Stimulated activated CD8-positive, alpha-beta memory T cell treated with anti-CD3 and anti-CD28 coated beads, Interleukin-15, amount 100 ng/mL, for 24 hours (primary cell): ENCODE results near the gene PRF1.

ENCODE experiments used
- DNase-seq: peaks from one replicate; pipeline ENCODE4 v3.0.0-alpha.2; 2020; ENCODE audit warnings: low read depth

PRF1 gene

DNA sequence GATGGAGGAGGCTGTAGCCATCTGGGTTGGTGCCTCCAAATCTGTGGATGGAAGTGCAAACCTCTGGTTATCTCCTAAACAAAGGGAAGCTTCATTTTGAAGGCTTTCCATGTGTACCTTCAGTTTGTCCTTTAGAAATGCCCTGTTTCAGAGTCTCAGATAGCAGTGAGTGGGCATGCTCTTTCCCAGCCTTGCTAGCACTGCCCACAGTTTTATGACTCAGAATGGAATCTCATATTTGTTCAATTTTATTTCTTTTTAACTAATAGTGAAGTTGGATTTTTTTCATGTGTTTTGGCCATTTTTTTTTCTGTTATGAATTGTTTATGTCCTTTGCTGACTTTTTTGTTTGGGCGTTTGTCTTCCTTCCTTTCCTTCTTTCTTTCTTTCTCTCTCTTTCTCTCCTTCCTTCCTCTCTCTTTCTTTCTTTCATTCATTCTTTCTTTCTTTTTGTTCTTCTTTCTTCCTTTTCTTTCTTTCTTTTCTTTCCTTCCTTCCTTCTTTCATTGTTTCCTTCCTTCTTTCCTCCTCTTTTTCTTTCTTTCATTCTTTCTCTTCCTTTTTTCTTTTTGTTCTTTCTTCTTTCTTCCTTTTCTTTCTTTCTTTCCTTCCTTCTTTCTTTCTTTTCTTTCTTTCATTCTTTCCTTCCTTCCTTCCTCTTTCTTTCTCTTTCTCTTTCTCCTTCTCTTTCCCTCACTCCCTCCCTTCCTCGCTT lies 25.6 kb downstream of the PRF1 start:
- no peak for DNase-seq

DNA sequence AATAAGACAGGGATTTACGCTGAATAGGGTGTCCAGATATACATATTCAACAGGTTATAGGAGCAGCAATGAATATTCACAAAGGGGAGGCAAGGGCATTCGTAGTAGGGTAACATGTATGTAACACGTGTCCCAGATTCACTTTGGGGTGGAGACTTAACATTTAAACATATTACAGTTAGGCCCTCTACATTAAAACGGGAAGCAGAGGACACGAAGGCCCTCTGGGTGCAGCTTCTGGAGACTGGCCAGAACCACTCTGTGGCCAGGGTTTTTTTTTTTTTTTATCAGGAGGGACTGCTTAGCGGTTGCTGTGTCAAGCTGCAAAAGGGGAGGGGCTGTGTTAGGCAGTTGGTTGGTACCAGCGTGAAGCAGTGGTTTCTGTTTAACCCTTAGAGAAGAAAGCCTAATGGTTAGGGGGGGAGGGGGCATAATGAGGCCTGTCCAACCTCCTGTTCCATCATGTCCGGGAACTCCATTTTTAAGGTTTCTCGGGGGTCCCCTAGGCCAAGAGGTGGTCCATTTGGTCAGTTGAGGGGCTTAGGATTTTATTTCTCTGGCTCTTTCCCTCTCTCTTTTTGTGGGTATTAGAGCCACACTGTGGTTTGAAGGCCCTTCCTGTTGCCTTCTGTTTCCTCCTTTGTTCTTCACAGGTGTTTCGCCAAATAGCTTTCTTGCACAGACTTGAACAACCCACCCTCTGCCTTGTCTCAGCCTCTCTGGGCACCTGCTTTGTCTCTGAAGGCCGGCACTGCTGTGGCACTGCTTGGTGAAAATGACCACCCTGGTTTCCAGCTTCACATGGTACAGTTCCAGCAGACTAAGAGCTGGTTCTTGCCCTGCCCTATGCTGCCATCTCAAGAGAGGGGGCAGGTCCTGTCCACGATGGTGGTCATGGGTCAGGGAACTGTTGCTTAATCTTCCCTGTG lies 26.4 kb downstream of the PRF1 start:
- no peak for DNase-seq

DNA sequence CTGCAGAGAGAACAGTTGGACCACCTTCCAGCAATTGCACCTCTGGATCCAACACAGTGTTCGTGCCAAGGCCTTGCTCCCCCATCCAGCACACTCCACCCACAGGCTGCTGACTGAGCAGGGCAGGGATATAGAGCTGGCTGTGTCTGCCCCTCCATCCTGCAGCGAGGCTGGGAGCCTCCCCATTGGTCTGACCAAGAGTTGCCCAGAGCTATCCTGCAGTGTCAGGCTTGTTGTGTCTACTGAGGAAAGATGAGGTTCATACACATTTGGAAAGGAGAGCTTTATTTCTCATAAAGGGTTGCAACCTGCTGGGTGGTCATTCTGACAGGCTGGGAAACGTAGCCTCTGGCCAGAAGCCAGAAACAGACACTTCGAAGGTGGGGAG lies 27.1 kb downstream of the PRF1 start:
- no peak for DNase-seq

DNA sequence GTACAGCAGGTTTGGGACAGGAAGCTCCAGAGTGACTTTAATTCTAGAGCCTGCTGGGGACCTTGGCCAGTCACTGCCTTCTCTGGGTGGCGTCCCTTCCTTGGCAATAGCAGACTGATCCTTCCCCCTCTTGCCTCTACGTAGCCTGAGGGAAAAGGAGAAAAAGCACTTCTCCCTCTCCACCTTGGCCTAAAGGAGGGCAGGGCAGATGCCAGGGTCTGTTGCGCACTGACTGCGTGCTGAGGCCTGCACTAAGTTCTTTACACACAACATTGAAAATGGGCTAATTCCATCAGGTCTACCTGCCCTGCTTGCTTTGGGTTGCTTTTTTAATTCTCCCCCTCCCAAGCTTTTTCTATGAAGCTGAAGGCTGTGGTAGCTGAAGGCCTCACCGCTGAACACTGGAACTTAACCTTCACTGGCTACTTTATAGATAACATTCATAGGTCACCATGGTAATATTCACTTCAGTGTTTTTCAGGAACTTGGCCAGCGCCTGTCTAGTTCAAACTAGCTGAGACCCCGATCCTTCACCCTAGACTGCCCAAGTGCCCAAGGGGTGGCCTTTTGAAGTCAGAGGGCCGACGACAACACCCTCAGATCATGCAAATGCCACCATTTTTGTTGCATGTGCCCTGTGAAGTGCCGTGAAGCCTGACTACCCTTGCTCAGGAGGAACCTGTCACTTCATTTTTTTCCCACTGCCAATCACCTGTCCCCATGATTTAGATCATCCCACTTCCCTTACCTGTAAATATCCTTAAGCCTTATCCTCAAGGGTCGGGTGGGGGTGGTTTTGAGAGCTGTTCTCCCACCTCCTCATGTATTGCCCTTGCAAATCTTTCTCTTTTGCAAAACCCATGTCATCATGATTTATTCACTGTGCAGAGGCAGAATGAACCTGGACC lies 28.7 kb downstream of the PRF1 start:
- no peak for DNase-seq

DNA sequence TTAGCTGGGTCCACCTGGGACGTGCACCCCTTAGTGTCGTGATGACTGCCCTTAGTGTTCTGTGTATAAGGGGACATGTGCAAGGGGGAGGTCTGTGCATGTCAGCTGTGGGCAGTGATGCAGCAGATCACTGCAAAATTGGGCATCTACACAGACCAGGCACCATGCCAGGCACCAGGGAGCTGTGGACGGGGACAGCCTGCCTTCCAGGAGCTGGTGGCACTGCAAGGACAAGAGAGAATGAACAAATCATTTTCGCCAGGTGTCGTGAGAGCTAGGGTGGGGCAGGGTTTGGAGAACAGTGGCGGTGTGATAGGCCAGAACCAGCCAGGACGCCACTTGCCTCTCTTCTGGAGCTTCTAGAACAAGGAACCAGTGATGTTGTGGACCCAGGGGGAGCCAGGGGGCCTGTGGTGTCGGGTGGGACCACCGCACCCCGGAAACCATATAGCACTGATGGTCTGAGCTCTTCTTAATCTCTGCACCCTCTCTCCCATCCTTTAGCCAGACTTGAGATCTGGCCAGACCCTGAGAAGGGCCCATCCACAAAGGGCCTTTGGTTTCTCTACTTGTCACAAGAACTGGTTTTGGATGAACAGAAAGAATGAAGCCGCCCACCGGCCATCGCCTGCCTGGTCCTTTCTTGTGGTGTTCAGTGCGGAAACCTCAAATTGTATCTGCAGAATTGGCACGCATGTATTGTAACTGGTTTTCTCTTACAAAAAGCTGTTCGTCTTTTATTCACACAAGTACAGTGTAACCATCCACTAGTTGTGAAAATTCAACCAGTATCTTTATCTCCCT lies 30.7 kb downstream of the PRF1 start:
- DNase-seq, result no peak

DNA sequence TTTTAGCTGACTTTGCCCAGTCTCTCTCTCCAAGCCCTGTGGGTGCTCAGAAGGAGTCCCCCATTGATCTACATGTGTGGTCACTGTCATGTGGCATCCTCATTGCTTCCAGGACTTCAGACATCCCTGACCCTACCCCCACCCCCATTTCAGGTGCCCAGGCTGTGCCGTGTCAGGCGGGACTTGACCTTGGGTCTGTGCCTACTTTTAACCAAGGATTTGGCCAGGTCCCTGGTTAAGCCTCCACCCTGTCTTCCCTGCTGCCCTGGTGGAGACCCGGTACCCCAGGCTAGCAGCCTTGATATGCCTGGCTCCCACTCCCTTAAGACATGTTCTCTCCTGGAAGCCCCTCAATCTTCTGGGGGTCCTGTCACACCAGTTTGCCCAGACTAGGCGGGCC lies 31.3 kb downstream of the PRF1 start:
- DNase-seq, result no peak

DNA sequence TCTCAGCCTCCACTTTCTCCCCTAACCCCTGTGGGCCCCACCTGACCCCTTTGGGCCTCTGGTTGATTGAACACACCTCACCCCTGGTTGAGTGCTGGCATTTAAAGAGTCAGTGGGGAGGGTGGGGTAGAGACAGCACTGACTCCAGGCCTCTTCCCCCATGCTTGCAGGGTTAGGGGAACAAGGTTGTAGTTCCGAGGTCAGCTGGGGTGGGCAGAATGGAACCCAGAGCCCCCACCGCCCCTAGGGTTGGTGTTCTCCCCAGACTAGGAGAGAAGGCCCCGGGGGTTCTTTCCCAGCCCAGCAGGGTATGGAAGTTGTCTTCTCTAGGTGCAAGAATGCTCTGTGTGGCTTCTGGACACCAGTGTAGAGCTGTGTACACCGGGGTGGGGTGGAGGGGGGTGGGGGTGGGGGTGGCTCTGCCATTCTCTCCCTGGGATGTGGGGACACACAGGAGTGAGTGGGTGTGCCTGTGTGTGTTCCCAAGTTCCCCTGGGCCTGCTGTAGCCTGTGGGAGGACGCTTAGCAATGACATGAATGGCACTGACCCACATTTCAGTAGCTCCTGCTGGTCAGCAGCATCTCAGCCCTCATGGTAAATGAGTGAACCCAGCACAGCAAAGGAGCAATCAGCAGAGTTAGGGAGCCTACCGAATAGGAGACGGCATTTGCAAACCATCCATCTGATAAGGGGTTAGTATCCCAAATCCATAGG lies 33.6 kb downstream of the PRF1 start:
- DNase-seq, result no peak

DNA sequence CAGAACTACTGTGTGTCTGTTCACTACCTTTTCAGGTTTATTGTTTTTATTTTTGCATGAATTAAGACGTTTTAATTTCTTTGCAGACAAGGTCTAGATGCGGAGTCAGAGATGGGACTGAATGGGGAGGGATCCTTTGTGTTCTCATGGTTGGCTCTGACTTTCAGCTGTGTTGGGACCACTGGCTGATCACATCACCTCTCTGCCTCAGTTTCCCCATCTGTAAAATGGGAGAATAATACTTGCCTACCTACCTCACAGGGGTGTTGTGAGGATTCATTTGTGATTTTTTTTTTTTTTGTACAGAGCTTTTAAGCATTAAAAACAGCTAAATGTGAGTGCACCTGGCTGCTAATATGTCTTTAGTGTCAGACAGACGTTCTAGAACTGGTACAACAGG lies 34.4 kb downstream of the PRF1 start:
- DNase-seq, result no peak

DNA sequence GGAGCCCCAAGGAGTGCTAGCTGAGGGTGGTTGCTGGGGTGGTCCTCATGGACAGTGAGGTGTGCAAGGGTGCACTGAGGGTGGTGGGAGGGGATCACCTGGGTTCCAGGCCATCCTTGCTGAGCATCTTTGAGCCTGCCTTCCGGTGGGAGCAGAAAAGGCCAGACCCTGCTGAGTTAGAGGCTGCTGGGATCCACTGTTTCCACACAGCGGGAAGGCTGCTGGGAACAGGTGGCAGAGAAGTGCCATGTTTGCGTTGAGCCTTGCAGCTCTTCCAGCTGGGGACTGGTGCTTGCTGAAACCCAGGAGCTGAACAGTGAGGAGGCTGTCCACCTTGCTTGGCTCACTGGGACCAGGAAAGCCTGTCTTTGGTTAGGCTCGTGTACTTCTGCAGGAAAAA lies 34.9 kb downstream of the PRF1 start:
- no peak for DNase-seq

DNA sequence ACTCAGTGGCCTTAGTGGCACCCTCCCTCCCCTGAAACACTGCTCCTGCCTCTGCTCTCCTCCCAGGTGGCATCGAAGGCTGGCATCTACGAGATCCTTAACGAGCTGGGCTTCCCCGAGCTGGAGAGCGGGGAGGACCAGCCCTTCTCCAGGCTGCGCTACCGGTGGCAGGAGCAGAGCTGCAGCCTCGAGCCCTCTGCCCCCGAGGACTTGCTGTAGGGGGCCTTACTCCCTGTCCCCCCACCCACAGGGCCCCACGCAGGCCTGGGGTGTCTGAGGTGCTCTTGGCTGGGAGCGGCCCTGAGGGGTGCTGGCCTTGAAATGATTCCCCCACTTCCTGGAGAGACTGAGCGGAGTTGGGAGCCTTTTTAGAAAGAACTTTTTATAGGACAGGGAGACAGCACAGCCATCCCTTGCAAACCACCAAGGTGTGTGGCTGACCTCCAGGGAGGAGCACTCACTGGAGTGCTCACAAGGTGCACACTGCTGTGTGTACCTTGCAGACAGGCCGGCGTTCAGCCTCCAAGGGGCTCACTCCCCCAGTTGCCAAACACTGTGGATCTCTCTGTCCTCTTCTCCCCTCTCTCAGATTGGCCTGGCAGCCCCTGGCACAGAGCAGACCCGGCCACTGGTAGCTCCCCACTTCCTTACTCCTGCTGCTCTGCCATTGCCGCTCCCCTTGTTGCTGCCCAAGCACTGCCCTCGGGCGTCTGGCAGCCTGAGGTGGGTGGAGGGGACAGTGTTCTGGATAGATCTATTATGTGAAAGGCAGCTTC lies 35.8 kb downstream of the PRF1 start:
- no peak for DNase-seq

DNA sequence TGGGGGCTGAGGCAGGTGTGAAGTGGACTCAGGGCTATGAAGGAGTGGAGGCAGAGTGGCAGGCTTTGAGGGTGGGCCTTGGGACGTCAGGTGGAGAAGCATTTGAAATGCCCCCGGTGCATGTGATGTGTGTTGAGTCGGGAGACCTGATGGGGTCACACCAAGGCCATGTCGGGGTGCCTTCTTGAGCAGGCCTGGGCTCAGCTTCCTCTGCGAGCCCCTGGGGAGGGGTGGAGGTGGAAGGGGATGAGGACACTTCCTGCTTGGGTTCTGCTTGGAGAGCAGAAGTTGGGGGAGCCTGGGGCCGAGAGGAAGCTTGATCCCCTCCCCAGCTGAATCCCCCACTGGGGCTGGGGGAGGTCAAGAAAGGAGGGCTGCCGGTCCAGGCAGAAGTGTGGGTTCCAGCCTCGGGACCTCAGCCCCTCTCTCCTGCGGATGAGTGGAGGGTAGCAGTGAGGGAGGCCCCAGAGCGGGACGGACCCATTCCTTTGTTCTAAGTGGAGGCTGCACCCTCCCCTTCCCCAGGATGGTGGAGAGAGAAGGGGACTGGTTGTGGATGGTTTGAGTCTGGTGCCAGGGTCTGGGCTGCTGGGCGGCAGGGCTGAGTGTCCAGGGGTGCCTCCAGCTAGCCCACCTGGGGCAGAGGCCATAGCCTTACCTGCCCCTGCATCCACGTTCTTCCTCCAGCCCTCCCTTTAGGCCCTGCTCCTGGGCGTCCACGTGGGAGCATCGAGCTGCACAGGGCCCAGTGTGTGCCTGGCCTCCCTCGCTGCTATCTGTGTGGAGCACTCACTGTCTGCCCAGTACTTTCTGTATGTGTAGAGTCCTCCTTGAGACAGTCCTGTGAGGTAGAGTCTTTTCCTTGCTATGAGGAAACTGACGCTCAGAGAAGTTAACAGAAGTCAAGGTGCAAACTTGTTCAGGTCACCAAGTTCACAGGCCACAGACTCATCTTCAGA lies 36.7 kb downstream of the PRF1 start:
- no peak for DNase-seq

DNA sequence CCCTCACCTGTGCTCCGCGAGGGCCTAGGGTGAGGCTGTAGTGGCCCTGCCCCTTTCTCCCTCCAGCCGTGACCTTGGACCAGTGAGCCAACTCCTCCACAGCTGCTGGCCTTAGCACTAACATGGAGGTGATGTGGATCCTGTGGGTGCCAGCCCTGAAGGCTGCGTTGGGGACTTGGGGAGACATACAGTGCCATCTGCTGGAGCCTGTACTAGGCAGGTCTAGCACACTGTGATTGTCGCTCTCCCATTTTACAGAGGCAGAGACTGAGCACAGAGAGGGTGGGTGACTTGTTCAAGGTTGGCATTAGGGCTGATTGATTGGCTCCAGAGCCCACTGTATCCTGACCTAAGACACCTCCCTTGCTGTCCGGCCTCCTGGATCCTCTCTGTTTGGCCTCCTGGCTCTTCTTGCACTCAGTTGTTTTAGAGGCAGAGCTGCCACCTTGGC lies 37.6 kb downstream of the PRF1 start:
- DNase-seq, result no peak

DNA sequence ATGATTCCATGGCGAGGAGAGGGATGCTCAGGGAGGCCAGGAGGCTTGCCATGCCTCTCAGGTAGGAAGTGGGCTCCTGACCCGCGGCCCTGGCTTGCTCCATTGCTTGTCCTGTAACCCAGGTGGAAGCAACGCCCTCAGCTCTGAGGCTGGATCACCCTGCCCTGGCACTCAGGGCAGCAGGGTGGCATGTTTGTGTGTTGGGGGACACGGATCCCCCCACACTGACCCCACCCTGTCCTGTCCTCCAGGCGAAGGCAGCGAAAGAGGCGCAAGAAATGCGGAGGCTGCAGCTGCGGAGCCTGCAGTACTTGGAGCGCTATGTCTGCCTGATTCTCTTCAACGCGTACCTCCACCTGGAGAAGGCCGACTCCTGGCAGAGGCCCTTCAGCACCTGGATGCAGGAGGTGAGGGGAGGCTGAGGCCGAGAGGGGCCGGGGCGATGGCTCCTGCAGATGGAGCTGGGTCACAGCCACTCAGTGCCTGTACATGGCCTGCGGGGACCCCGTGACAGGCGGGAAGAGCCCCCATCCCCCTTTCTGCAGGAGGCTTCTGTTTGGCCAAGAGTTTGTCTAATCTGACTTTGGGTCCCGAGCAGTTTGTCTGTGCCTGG lies 38.3 kb downstream of the PRF1 start:
- DNase-seq, result no peak

DNA sequence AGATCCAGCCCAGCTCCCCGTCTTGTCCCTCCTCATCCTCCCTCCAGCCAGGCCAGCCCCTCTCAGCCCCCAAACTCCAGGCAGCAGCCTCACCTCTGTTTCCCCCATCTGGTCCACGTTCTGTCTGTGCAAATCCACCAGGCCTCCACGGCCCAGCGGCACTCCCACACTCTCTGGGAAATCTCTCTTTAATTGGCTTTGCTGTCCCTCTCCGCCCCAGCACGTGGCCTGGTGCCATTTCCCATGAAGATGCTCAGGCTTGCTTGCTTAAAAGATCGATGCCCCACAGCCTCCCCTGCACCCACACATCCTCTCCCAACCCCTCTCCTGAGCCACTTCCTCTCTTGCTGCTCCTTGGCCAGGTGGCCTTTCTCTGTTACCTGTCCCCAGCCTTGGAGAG lies 39.3 kb downstream of the PRF1 start:
- DNase-seq, result no peak

DNA sequence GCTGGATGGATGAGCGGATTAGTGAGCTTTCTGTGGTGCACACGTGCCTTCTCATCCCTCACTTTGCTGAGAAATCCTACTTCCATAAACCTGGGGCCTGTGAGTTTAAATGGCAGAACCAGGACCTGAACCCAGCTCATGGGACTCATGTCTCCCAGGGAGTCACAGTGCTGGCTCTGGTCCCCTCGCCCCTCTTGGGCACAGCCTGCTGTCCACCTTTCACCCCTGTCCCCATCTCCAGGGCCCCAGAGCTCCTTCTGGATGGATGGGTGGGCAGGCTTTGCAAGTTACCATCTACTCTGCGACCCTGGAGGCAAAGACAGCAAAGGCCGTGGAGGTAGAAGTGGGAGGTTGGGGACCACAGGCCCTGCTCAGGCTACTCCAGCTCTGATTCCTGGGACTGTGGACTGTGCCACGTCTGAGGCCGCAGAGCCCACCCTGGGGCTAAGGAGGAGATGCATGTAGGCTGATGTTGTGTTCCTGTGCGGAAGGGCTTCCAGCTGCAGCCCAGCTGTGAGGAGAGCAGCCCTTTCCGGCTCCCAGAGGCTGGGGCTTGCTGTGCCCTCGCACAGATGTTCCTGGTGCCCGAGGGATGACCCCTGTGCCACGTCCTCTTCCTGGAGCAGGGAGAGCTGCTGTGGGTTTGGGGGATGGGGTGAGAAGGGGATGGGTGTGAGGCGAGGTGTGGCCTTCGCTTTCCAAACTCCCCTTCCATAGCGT lies 40.3 kb downstream of the PRF1 start:
- DNase-seq, result no peak

DNA sequence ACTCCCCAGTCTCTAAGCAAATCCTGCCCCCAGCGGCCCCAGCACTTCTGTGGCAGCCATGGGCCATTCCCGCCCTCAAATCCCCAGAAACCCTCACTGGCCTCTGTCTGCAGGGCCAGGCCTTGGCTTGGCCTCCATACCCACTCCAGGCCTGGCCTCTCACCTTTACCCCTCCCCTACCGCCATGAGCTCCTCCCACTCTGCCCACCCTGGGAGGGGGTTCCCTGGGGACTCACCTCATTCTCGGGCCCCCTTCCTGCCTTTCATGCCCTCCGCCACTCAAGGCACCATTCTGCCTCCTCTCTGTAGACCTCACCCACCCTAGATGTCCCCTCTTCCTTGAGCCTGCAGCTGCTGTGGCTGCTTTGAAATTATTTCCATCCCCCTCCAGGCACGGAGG lies 41.0 kb downstream of the PRF1 start:
- DNase-seq, result no peak

DNA sequence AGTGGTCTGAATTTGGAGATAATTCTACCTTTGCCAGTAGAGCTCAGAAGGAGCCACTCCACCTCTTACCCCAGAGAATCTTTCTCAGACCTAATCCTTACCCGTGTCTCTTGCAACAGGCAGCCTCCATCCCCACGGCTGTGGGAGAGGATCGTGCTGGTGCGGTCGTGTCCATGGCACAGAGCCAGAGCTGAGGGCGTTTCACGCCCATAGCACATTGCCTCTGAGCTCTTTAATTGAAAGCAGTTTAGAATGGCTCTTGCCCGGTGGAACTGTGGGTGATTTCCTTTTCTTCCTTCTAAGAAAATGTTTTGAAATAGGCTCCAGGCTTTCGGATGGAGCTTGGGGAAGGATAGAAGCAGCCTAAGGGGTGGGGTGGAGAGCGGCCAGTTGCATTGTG lies 41.5 kb downstream of the PRF1 start:
- no peak for DNase-seq

DNA sequence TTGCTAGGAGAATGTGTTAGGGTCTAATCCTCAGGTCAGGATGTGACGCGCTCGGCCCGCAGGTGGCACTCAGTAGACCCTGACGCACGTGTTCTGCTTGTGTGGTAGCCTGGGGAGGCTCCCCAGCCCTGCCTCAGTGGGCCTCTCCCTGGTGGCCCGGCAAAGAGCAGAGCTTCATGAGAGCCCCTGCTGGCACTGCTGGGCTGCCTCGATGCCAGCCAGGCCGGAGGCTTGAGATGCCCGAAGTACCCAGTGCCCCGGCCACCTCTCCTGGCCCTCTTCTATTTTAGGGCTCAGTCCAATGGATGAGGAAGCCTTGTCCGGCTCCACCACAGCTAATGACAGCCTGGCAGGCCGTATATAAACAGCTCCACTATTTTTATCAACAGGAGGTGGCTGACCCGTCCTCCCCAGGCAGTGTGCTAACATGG lies 42.0 kb downstream of the PRF1 start:
- DNase-seq, result no peak
